GM18517 (cell line): ENCODE measurements around the gene ZSCAN10.
"Not testable (repeated sequence)": the region's sequence is repeated elsewhere in the genome, so short reads cannot be mapped to it uniquely, and the experiment has no call there.

Experiments used
- ATAC-seq: cut with Tn5 transposase; IDR thresholded peaks from one replicate; pipeline ENCODE4 v1.9.1; 2021; ENCODE audit warnings: mild to moderate bottlenecking, moderate library complexity; ENCODE audit not compliant: unreplicated experiment

ZSCAN10 gene

DNA sequence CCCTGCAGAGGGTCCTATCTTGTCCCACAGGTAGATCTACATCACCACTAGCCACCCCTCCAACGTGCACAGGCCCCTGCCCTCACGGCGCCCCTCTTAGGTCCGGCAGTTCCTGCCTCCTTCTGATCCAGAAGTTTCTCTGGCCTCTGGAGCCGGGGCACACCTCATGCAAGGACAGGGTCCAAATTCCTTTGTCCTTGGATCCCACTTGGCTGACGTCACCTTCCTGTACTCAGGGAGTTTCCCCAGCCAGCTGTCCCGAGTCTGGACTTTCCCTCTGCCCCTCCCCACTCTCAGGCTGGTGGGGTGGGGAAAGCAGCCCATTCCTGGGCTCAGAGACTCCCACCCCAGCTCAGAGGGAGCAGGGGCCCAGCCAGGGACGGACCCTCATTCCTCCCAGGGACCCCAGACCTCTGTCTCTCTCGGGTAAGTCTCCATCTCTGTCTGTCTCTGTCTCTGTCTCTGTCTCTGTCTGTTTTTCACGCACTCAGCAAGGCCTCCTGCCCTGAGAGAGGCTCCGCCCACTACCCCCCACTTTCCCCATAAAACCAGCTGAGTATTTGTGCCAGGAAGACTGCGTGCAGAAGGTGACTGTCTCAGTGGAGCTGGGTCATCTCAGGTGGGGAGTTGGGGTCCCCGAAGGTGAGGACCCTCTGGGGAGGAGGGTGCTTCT, 33.9 kb downstream of the ZSCAN10 start, which contains the start of gene IL32:
TSS of gene IL32 (plus strand) at position 572 of the 673 bp plus-strand sequence. CDS start 172 bp downstream, outside the sequence.
- ATAC-seq = no peak

DNA sequence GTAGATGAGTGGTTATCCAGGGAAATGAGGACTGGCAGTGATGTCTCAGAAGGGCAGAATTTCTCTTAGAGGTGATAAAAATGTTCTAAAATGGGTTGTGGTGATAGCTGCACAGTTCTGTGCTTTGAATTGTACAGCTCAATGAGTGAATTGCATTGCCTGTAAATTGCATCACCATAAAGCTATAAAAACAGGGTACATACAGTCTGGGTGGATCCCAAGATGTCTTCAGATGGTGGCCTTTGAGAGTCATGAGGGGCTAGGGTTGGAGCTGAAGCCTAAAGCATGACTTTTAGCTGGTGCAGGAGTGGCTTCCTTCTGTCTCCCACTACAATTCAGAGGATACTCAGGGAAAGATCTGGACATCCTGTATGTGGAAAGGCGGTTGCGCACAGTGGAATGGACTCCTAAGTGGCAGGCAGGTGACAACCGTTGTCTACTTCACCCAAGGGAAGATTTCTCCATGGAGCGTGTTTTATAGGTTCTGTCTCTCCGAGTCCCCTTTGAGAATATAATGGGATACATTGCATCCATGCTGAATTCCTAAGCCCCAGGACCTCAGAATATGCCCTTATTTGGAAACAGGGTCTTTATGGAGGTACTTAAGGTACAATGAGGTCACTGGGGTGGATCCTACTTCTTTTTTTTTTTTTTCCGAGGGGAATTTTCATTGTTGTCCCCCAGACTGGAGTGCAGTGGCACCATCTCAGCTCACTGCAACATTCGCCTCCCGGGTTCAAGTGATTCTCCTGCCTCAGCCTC, 35.3 kb downstream of the ZSCAN10 start:
- ATAC-seq = no peak

DNA sequence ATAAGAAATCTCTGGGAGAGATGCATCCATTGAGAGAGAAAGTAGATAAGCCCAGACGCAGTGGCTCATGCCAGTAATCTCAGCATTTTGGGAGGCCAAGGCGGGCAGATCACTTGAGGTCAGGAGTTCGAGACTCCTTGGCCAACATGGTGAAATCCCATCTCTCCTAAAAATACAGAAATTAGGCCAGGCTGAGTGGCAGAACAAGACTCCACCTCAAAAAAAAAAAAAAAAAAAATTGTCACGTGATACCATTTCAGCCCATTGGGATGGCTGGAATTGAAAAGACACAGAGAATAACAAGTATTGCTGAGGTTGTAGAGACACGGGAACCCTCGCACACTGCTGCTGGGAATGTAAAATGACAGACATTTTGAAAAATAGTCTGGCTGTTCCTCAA, 36.5 kb downstream of the ZSCAN10 start:
- ATAC-seq = no peak

DNA sequence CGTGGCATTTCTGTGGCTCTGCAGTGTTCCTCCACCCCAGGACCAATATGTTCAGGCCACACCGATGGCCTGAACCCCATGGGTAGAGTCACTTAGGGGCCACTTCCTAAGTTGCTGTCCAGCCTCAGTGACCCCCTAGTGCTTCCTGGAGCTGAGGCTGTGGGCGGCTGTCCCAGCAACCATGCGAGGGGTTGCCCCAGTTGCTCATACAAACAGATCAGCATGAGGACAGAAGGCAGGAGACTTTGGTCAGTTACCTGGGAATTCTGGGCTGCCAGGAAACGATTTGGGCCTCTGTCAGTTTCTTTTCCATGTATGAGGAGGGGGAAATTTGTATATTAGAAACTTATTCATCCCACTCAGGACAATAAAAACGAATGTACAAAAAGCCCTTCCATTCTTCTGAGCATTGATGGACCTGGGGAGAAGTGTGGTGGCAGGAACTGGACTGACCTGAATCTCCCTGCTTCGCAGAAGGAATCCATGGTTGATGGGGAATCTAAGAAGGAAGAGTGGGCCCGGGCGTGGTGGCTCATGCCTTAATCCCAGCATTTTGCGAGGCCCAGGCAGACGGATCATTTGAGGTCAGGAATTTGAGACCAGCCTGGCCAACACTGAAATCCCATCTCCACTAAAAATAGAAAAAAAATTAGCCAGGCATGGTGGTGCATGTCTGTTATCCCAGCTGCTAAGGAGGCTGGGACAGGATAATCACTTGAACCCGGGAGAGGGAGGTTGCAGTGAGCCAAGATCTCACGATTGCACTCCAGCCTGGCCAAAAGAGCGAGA, 38.6 kb downstream of the ZSCAN10 start:
- no peak for ATAC-seq

DNA sequence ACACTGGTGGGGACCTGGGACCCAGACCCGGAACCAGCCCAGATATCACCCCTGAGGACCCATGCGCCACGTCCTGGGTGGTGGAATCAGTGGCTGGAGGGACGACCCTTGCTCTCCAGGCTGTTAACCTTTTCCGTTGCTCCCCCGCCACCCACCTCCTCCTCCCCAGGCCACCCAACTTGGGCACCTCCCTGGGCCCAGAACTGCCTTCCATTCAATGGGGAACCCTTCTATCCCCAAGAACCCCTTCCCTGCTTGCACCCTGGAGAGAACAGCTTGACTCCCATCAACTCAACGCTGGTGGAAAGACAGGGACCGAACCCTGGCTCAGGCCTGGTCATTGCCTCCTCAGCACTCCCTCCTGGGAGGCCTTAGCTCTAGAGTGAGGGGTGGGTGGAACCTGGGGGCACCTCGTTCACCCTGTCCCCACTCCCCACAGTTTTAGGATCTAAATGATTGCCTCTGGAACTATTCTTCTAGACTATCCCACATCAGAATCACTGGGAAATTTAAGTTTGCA, 39.3 kb downstream of the ZSCAN10 start:
- no peak for ATAC-seq

DNA sequence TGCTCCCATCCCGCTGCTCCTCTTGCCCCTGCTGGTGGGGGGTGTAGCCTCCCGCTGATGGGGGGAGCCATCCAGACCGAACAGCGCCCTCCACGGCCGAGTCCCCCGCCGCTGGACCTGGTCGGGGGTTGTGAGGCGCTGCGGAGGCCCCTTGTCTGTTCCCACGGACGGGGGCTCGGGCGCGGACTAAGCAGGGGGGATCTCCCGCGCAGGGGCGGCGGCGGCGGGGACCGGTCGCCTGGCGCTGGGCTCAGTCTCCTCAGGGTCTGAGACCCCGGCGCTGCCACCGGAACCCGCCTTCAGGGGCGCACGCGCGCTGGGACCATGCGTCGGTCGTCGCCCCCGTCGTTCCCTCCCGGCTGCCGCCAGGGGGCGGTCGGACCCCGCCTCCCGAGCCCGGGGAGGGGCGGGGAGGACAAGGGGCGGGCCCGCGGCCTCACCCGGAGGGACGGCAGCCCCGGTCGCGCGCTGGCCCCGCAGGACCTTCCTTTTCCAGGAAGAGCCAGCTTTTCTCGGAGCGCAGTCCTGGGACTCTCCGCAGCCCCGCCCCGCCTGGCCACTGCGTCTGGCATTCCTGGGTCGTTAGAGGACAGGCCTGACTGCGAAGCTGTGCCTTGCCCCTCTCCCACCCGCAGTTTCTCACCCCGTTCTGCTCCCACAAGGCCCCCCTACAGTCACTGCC, 39.9 kb downstream of the ZSCAN10 start:
- peak; percentile 61 for ATAC-seq

DNA sequence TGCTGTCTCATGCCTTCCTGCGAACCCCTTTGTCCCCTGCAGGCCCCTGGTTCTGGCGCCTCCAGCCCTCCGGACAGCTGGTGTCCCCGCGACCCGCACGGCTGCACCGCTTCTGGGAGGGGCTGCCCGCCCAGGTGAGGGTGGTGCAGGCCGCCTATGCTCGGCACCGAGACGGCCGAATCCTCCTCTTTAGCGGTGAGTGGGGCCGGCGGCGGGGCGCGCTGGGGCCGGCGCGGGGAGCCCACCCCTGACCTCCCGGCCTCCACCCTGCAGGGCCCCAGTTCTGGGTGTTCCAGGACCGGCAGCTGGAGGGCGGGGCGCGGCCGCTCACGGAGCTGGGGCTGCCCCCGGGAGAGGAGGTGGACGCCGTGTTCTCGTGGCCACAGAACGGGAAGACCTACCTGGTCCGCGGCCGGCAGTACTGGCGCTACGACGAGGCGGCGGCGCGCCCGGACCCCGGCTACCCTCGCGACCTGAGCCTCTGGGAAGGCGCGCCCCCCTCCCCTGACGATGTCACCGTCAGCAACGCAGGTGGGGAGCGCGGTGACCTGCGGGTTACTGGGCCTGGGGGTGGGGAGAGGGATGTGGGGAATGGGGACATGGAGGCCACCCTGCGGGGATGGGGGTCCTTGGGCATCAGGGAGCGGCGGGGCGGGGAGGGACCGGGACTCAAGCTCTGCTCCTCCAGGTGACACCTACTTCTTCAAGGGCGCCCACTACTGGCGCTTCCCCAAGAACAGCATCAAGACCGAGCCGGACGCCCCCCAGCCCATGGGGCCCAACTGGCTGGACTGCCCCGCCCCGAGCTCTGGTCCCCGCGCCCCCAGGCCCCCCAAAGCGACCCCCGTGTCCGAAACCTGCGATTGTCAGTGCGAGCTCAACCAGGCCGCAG, 40.7 kb downstream of the ZSCAN10 start:
- ATAC-seq = no peak

DNA sequence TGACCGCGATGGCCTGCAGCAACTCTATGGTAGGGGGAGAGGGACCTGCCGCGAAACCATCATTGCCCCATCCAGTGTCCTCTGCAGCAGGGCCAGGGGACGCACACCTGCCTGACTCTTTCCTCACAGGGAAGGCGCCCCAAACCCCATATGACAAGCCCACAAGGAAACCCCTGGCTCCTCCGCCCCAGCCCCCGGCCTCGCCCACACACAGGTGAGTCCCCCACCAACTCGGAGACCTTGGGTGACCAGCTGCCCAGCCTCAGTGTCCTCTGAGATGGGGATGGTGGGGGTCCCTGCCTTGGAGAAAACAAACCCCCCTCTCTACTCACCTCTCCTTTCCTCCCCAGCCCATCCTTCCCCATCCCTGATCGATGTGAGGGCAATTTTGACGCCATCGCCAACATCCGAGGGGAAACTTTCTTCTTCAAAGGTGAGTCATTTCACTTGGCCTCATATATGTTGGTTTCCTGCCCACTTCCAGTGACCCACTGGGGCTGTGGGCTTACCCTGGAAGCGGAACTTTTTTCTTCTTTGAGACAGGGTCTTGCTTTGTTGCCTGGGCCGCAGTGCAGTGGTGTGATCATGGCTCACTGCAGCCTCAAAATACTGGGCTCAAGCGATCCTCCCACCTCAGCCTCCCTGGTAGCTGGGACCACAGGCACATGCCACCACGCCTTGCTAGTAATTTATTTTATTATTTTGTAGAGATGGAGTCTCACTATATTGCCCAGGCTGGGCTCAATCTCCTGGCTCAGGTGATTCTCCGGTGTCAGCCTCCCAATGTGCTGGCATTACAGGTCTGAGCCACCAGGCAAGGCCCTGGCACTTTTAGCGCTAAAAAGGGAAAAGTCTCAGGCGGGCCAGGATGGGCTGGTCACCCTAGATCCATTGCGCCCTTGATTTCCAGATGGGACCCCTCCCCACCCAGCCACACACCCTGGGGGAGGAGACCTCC, 41.6 kb downstream of the ZSCAN10 start:
- ATAC-seq = no peak

DNA sequence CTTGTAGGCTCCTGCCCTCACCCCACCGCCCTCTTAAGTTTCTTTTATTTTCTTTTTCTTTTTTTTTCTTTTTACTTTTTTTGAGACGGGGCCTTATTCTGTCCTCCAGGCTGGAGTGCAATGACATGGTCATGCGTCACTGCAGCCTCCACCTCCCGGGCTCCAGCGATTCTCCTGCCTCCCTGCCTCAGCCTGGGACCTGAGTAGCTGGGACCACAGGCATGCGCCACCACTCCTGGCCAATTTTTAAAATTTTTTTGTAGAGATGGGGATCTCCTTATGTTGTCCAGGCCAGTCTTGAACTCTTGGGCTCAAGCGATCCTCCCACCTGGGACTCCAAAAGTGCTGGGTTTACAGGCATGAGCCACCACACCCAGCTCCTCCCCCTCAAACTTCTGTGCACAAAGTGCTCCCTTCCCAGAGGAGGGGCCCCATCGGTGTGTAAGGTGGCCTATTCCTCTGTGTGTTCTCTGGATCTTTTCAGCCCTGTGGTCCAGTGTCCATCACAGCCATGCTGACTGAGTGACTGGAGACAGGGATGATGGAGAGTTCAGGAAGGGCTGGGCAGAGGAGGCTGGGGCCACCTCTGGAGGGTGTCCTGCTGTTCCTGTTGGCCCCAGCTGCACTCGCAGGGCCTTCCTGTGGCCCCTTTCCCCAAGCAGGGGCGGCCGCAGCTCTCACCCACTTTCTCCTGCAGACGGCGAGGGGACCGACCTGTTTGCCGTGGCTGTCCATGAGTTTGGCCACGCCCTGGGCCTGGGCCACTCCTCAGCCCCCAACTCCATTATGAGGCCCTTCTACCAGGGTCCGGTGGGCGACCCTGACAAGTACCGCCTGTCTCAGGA, 42.5 kb downstream of the ZSCAN10 start:
- no peak for ATAC-seq

DNA sequence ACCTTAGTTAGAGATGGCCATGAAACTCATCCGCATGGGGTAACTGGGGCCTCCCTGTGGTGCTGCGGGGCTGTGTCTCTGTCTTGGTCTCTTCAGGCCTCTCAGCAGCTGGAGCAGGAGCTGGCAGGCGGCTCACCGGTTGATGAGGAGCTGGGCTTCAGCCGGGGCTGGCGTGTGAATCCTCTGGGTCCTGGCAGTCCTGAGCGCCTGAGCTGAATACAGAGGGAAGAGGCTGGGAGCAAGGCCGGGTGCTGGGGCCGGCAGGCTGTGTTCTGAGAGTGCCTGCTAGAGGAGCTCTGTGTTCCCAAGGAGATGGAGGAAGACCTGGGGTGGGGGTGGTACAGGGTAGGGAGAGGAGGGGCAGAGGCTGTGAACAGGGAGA, 43.4 kb downstream of the ZSCAN10 start:
- not testable (repeated sequence) for ATAC-seq

DNA sequence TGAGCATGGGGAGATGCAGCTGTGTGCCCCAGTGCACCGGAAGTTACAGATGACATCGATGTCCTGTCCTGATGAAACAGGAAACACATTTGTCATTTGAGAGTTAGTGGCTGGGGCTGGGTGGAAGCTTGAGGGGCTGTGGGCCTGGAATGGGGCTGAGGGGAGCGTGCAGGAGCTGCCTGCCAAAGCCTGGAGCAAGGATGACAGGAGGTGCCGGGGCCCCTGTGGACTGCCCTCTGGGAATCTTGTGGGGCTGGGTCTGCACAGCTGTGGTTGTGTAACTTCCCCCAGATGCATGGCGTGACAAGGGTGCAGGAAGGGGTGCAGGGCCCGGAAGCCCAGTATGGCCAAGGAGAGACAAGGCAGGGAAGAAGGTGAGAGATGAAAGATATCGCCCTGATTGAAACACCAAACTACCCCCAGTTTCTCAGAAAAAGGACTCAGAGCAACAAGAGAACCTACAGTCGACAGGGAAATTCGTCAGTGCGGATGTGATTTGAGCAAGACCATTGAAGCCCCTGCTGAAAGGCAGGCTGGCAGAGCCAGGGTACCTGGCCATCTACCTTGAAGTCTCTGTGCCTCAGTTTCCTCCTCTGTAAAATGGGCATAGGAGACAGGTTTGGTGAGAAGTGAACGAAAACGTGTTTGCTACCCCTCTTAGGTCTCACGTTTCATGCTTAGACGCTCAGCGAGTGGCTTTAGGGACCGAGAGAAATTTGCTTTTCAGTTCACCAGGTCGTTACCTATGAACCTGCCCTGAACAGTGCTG, 43.9 kb downstream of the ZSCAN10 start:
- ATAC-seq = no peak

DNA sequence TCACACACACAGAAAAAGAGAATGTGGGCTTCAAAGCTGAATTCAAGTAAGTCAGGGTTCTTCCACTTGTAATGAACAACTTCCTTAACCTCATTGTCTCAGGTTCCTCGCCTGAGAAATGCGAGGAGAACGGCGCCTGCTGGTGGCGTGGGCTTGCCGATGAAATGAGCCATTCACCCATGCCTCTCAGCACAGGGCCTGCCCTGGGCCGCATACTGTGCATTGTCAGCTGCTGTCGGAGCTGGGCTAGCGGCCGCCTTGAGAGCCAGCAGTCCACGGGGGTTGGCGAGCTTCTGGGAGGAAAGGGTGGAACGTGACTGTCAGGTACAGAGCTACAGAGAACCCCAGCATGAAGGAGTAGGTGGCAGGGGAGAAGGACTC, 45.8 kb downstream of the ZSCAN10 start:
- ATAC-seq = not testable (repeated sequence)

DNA sequence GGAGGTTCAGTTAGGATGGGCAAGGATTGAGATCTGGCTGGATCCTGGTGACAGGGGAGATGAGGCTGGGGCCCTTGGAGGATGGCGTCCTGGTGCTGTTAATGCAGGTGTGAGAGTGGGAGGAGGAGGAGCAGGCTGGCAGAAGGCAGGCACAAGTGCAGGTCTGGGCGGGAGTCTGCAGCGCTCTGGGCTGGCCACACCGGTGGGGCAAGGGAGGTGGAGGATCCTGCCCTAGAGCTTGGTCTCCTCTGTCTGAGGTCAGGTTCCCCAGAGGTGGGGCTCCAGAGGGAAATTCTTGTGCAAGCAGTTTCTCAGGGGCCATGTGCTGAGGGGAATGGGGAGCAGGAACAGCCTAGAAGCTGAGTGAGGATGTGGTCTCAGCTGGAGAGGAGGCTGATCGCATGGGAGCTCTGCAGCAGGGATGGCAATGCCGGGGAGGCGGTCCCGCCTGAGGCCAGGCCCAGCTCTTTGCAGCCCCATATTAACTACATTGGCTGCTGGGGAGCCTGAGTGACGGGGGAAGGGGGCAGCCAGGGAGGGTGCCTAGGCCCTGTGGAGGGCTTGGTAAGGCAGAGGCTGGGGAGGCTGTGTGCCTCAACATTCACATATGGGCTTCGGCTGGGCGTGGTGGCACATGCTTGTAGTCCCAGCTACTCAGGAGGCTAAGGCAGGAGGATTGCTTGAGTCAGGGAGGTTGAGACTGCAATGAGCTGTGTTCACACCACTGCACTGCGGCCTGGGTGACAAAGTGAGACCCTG, 46.3 kb downstream of the ZSCAN10 start:
- not testable (repeated sequence) for ATAC-seq

DNA sequence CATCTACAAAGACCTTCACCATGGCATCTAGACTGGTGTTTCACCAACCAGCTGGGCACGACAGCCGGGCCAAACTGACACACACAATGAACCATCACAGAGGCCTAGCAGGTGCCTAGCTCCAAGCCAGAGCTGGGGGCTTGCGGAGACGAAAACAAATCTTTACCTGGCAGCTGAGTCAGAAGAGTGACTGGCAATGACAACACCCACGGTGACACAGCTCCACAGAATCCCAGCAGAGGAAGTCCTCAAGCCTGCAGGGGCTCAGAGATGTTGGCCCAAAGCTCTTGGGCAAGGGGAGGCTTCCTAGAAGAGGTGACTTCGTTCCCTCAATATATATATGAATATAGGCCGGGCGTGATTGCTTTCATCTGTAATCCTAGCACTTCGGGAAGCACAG, 47.6 kb downstream of the ZSCAN10 start:
- ATAC-seq = no peak

DNA sequence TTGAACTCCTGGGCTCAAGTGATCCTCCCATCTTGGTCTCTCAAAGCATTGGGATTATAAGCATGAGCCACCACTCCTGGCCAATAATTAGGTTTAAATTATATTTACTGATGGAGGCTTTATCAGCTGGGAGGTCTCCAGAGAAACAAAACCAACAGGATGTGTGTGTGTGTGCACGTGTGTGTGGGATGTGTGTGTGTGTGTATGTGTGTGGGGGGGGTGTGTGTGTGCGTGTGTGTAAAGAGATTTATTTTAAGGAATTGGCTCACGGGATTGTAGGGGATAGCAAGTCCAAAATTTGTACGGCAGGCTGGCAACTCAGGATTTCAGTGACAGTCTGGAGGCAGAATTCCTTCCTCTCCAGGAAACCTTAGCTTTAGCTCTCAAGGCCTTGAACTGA, 48.1 kb downstream of the ZSCAN10 start:
- no peak for ATAC-seq

DNA sequence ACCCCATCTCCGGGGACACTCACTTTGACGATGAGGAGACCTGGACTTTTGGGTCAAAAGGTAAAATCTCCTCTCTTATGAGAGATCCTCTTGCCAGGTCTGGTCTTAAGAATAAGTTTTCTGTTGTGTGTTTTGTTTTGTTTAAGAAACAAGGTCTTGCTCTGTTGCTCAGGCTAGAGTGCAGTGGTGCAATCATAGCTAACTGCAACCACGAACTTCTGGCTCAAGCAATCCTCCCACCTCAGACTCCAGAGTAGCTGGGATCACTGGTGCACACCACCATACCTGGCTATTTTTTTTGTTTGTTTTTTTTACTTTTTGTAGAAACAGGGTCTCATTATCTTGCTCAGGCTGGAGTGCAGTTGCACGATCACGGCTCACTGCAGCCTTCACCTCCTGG, 48.6 kb downstream of the ZSCAN10 start:
- ATAC-seq = no peak
